DOHH2 (cell line): ENCODE data around the gene CTTNBP2.

Experiments used
- H3F3A ChIP-seq: fragments of 200-600 bp; sonication (generic), shearing (Covaris generic); 2 replicates; pipeline ENCODE4 v1.6.0; 2016; ENCODE audit warnings: antibody characterized with exemption, mild to moderate bottlenecking; ENCODE audit not compliant: control insufficient read depth, insufficient read depth
- H3K27ac ChIP-seq: fragments of 200-600 bp; sonication (generic); 2 replicates; pipeline ENCODE4 v1.5.1; 2014; ENCODE audit warnings: low read depth, mild to moderate bottlenecking, low read length, moderate library complexity
- H3K27me3 ChIP-seq: fragments of 200-600 bp; sonication (generic); 2 replicates; pipeline ENCODE4 v1.6.1; 2014; ENCODE audit warnings: mild to moderate bottlenecking, low read length, mixed read lengths; ENCODE audit not compliant: control insufficient read depth
- H3K36me3 ChIP-seq: fragments of 200-600 bp; sonication (generic); 2 replicates; pipeline ENCODE4 v1.6.1; 2014; ENCODE audit warnings: mild to moderate bottlenecking, low read length, moderate library complexity, mixed read lengths; ENCODE audit not compliant: control insufficient read depth
- H3K4me1 ChIP-seq: fragments of 200-600 bp; sonication (generic); 2 replicates; pipeline ENCODE4 v1.6.1; 2014; ENCODE audit warnings: mild to moderate bottlenecking, low read length, mixed read lengths; ENCODE audit not compliant: control insufficient read depth
- H3K4me2 ChIP-seq: fragments of 200-600 bp; sonication (generic); 2 replicates; pipeline ENCODE4 v1.6.0; 2014; ENCODE audit warnings: mild to moderate bottlenecking, low read length, moderate library complexity
- H3K4me3 ChIP-seq: fragments of 200-600 bp; sonication (generic); 2 replicates; pipeline ENCODE4 v1.5.1; 2014; ENCODE audit warnings: mild to moderate bottlenecking, low read length, mixed read lengths
- H3K79me2 ChIP-seq: fragments of 200-600 bp; sonication (generic); 2 replicates; pipeline ENCODE4 v1.6.1; 2014; ENCODE audit warnings: mild to moderate bottlenecking, low read length, mixed read lengths; ENCODE audit not compliant: control insufficient read depth
- H3K9me2 ChIP-seq: fragments of 200-600 bp; sonication (generic); replicated peaks from 2 replicates; pipeline ENCODE4 v1.6.1; 2014; ENCODE audit warnings: mild to moderate bottlenecking, low read length, mixed read lengths; ENCODE audit not compliant: control insufficient read depth
- H3K9me3 ChIP-seq: fragments of 200-600 bp; sonication (generic); 2 replicates; pipeline ENCODE4 v1.6.1; 2014; ENCODE audit warnings: antibody characterized with exemption, low read length, mixed read lengths; ENCODE audit not compliant: control insufficient read depth, insufficient read depth
- H4K20me1 ChIP-seq: fragments of 200-600 bp; sonication (generic); 2 replicates; pipeline ENCODE4 v1.6.0; 2014; ENCODE audit warnings: low read depth, mild to moderate bottlenecking, antibody characterized with exemption, low read length, moderate library complexity; ENCODE audit not compliant: control insufficient read depth, insufficient read depth
- EZH2phosphoT487 ChIP-seq: fragments of 200-600 bp; sonication (generic); IDR thresholded peaks from 2 replicates; pipeline ENCODE4 v1.6.1; 2017; ENCODE audit warnings: borderline replicate concordance, mild to moderate bottlenecking, antibody characterized with exemption, low read length, moderate library complexity, mixed read lengths
- TF ChIP-seq, protein P1 (sequence below): fragments of 200-600 bp; sonication (generic); IDR thresholded peaks from one replicate; pipeline ENCODE4 v1.5.1; 2014; ENCODE audit warnings: antibody characterized with exemption, mild to moderate bottlenecking, low read depth, low read length; ENCODE audit not compliant: poor library complexity, severe bottlenecking

The CTTNBP2 gene

DNA sequence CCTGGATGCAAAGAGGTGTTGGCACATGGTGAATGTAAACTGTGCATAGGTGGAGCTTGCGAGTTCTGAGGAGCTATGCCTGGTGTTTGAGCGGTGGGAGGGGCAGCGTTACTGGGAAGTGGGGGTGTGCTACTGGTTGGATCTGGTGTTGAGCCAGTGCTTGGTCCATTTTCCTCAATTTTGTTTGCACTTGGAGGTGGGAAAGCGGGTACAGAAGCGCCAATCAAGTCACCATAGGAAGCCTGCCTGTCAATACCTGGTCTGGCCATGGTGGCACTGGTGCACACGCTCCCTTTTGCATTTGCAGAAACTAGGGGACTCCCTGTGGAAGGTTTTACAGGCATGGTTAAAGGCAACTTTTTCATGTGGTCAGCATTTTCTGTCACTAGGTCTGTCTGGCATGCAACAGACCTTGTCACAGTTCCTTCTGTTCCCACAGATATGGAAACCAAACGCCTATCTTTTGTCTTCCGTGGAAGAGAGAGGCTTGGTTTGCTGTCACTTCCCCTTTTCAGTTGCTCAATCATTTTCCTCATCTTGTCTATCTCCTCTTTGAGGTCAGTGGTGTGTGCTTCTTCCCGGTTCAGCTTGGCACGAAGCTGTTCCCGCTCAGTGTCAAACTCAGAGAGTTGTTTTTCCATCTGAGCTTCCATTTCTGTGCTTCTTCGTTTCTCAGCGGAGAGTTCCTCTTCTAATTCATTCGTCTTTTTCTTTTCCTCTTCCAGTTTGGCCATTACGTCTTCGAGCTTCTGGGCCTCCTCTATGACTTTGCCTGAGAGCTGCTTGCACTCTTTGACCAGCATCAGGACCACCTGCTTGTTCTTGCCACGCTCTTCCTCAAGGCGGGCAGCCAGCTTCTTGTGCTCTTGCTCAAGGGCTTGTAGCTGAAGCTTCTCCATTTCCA lies 81.1 kb downstream of the CTTNBP2 start:
- H3K27ac ChIP-seq: no peak overlapping the region
- H3K9me3 ChIP-seq: no peaks in the 10 kb centered on the region
- H3F3A ChIP-seq: no peaks in the 10 kb centered on the region
- H4K20me1 ChIP-seq: no peaks in the 10 kb centered on the region
- peaks cover 5% of the 10 kb centered on the region; the same call in 1 of the 2 replicates for H3K27me3 ChIP-seq
- H3K9me2 ChIP-seq: no peaks in the 10 kb centered on the region
- no peaks in the 10 kb centered on the region for H3K36me3 ChIP-seq
- TF ChIP-seq, protein P1, sequence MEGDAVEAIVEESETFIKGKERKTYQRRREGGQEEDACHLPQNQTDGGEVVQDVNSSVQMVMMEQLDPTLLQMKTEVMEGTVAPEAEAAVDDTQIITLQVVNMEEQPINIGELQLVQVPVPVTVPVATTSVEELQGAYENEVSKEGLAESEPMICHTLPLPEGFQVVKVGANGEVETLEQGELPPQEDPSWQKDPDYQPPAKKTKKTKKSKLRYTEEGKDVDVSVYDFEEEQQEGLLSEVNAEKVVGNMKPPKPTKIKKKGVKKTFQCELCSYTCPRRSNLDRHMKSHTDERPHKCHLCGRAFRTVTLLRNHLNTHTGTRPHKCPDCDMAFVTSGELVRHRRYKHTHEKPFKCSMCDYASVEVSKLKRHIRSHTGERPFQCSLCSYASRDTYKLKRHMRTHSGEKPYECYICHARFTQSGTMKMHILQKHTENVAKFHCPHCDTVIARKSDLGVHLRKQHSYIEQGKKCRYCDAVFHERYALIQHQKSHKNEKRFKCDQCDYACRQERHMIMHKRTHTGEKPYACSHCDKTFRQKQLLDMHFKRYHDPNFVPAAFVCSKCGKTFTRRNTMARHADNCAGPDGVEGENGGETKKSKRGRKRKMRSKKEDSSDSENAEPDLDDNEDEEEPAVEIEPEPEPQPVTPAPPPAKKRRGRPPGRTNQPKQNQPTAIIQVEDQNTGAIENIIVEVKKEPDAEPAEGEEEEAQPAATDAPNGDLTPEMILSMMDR: no peak
- TF ChIP-seq EZH2phosphoT487: no peak
- H3K4me2 ChIP-seq: no peak overlapping the region
- no peaks in the 10 kb centered on the region for H3K79me2 ChIP-seq
- no peaks in the 10 kb centered on the region for H3K4me1 ChIP-seq
- H3K4me3 ChIP-seq: no peak overlapping the region

DNA sequence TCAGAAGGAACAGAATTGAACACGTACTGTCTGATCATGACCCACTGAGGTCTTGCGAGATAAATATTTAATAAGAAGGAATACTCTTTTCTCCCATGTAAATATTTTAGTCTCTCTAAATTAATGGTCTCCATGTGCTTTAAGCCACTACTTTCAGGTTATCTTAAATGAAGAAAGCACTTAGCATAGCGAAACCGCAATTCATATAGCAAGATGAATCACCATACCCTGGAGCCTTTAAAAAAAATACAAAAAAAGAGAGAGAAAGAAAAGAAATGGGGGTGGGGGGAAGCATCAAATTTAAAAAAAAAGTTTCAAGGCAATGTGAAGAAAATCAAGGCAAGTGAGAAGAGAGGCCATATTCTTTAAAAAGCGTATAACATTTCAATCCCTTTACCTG lies 82.5 kb downstream of the CTTNBP2 start:
- TF ChIP-seq EZH2phosphoT487: no peak
- TF ChIP-seq, protein P1: no peak
- no peaks in the 10 kb centered on the region for H3K36me3 ChIP-seq
- no peak overlapping the region for H3K27ac ChIP-seq
- no peaks in the 10 kb centered on the region for H3K79me2 ChIP-seq
- H3K9me2 ChIP-seq: no peaks in the 10 kb centered on the region
- H3K4me3 ChIP-seq: no peak overlapping the region
- H3K4me2 ChIP-seq: no peak overlapping the region
- no peaks in the 10 kb centered on the region for H4K20me1 ChIP-seq
- H3K9me3 ChIP-seq: no peaks in the 10 kb centered on the region
- H3F3A ChIP-seq: no peaks in the 10 kb centered on the region
- 0 out of 2 replicates have a peak, but pooled peaks cover 2% of the 10 kb centered on the region for H3K27me3 ChIP-seq
- H3K4me1 ChIP-seq: no peaks in the 10 kb centered on the region

DNA sequence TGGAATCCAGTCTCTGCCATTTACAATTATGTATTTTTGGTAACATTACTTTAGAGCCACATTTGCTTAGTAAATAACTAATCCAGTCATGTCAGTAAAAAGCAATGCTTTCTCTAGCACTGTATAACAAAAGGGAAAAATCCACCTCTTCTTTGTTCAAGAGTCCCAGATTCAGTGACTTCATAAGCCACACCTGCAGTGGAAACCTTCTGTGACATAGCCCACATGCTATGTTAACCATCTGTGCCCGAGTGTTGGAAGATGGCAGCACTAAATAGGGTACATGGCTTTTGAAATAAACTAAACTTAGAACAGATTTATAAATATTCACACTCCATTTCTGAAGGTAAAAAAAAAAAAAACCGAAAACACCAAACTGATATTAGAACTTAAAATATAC lies 83.0 kb downstream of the CTTNBP2 start:
- Histone ChIP-seq H3F3A (no peaks in the 10 kb centered on the region), H3K4me2 (no peak overlapping the region), H3K4me3 (no peak overlapping the region), H3K36me3 (no peaks in the 10 kb centered on the region), H3K4me1 (no peaks in the 10 kb centered on the region), H3K27ac (no peak overlapping the region), H3K9me3 (no peaks in the 10 kb centered on the region), H3K27me3 (0 out of 2 replicates have a peak, but pooled peaks cover 2% of the 10 kb centered on the region), H4K20me1 (no peaks in the 10 kb centered on the region), H3K79me2 (no peaks in the 10 kb centered on the region), H3K9me2 (no peaks in the 10 kb centered on the region)
- TF ChIP-seq, protein P1: no peak
- no peak for TF ChIP-seq EZH2phosphoT487
